AG08395 (cell line): ENCODE data around the gene OSM.

Experiments
- DNase-seq: peaks from one replicate; pipeline ENCODE4 v3.0.0; 2012; ENCODE audit warnings: mixed read lengths, low spot score

The OSM gene

DNA sequence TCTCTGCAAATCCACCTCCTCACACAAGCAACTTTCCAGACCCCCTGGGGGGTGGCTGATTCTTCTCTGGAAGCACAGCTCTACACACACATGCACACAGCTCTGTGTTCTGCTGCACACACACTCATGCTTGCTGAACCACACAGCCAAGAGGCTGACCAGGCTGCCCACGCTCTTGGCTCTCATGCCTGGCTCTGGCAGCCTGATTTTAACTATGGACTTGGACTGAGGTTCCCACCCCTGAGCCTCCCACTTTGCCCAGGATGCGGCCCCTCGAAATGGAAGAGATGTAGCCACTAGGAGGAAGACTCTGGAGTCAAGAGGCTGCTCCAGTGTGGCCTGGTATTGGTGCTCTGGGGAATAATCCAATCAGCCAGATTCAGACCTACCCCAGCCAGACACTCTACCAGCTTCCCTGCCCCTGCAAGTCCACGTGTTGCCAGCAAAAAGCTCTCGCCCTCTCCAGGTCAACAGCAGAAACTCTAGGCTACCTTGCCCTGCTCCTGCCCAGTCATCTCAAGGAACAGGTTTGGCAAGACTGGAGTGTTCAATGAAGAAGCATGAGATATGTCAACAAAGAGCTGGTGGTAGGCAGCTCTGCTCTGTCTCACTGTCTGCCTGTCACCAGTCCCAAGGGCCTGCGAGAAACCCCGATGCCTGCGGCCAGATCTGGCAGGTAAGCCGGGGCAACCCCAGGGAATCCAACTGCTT lies 31.5 kb upstream of the OSM start:
- no peak for DNase-seq

- no peak for DNase-seq
Observed at GRCh38 chr22:30297276-30297990, 30.8 kb upstream of the OSM start.

DNA sequence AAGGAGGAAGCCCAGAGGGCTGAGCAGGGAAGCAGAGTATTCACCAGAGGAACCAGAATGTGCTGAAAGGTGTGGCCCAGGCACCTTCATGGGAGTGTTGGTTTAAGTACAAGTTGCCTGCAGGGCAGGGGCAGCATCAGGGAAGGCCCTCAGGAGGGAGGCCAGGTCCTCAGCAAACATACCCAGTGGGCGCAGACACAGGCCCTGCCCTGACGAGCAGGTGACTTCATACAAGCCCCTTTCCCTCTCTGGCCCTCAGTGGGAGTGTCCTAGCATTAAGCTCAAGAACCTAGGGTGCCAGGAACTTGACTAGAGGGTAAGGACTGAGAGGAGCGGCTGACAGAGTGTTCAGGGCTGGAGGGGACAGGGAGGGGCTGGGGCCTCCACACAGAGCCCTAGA lies 30.2 kb upstream of the OSM start:
- no peak for DNase-seq

DNA sequence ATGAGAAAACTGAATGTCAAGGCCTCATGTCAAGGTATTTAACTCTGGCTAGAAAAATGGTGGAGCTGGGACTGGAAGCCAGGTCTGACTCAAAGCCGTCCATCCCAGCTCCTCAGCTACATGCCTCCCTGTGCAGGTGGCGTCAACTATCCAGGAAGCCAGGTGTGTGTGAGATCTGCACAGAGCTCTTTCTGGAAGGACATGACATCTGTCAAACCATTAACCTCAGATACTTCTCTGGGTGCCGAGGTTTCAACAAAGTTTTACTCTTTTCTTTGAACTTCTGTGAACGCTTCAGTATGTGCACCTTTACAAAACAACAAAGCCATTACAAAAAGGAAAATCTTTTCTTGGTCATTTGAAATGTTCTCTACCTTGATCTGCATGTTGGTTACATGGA lies 29.7 kb upstream of the OSM start:
- no peak for DNase-seq

DNA sequence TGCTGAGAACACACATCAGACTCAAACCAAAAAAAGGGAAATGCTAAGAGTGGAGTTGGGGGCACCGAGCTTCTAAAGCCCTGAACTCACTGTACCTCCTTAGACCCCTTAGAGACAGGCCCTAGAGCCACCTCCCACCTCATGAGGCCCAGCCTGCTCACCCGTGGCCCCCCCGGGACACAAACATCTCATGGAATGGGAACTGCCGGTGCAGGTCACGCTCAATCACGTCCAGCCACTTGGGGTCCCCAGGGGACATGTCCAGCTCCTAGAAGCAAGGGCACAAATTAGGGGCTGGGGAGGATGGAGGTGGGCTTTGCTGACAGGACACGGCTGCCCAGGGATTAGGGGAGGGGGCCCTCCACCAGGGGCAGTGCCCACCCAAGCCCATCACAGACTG lies 28.9 kb upstream of the OSM start:
- DNase-seq: no peak

GRCh38 chr22:30294830-30295229 lies 28.2 kb upstream of the OSM start:
- DNase-seq: no peak

DNA sequence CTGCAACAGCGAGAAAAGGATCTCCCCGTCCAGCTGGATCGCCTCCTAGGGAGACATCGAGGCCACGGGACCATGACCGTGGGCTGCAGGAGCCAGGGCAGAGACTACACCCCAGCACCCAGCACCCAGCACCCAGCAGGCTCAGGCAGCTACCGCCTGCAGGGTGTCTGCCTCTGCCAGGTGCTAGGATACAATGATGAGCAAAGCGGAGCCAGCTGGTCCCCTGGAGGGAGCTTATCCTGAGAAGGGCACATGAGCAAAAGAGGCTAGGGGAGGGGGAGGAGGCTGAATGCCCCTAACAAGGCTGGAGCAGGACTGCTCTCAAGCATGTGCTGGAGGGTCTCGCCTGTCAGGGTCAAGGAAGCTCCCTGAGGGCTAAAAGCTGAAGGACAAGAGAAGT lies 27.4 kb upstream of the OSM start:
- DNase-seq: no peak

- no peak for DNase-seq
Observed at GRCh38 chr22:30293026-30293425, 26.4 kb upstream of the OSM start.

- DNase-seq: no peak
Observed at GRCh38 chr22:30292069-30292970, 25.7 kb upstream of the OSM start.

DNA sequence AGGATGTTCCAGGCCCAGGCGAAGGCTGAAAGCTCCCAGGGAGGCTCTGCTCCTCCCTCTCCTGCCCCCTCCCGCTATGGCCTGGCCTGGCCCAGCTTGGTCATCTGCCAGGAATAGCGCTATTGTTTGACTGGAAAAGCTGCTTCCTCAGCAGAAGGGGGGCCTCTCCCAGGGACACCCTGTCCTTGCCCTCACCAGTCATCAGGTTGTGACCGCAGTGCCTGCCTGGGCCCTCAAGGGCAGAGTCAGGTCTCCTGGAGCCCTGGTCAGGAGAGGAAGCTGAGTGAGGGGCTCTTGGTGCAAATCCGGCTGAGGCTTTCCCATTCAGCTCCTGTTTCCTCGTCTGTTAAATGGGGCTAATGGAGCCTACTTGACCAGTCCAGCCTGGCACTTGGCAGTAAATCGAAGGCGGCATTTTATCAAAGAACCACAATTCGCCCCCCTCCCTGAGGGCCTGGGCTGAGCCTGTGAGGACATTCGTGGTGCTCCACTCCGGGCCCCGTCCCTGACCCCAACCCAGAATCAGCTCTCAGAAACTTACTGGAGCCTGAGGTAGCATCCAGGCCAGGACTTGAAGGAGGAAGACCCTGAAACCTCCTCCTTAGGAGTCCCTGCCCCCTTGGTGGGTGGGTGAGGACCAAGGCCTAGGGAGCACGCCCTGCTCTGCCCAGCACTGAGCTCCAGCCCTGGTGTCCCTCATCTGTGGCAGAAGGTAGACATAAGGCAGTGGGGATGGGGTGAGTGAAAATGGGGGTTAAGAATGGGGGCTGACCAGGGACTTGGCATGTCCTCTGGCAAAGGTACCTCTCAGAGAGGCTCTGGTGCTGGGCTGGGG lies 24.6 kb upstream of the OSM start:
- DNase-seq: peak; percentile 62

GRCh38 chr22:30290342-30291057 lies 23.8 kb upstream of the OSM start:
- DNase-seq: peak; percentile 66

- no peak for DNase-seq
Observed at GRCh38 chr22:30289980-30290313, 23.3 kb upstream of the OSM start.

GRCh38 chr22:30289141-30289979 lies 22.7 kb upstream of the OSM start, which contains the start of gene CASTOR1:
TSS of gene CASTOR1 (minus strand) at chr22:30289505. CDS start at chr22:30289497, 8 bp downstream.
- peak; percentile 100 for DNase-seq

DNA sequence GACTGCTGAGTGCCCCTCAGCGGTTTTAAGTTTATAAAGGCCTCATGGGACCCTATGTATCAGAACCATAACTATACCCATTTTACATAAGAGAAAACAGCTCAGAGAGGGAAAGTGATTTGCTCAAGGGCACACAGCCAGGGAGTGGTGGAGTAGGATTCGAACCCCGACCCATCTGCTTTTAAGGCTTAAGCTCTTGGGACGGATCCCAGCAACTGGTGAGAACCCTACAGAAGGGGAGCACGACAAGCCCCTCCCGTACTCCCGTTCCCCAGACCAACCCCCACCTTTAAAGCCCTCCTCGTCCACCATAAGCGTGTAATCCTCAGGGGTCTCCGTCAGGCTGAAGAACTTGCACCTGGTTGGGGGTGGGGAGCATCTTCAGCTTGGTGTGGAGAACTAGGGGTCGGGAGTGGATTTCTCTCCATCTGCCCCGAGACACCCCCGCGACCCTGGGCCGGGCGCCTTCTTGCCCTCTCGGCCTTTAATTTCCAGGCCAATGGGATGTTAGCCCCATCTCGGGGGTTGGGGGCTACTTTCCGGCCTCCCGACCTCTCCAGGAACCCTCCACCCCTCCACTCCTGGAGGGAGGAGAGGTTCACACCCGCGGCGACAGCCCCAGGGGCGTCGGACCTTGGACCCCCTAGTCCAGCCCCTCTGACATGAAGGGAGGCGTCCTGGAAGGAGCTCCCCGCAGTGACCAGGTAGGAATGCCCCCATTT lies 21.9 kb upstream of the OSM start:
- no peak for DNase-seq

DNA sequence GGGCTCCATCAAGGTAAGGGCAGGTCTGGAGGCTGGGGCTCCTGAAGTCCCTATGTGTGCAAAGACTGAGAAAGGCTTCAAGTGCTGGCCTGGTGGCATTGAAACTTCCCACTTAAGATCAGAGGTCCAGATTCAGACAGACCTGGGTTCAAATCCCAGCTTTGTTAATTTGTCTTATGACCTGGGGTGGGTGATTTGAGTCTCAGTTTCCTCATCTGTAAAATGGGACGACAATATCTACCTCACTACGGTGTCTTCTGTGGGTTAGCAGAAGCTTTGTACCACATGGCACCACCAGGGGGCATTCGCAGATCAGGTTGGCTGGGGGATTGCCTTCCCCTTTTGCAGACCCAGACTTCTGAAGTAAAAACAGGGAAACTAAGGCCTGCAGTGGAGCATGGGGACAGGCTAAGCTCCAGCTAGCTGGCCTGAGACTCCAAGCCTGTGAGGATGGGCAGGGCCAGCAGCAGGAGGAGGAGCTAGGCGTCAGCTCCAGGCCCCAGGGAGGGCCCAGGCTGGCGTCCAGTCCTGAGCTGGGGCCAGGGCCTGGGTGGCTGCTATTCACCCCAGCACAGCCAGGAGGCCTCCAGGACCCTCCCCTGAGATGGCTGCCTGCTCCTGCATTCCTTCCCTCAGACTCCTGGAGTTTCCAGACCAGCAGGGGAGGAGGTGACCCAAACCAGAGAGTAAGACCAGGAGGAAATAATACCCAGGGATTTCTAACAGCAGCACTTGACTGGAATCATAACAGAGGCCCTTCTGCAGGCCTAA lies 21.2 kb upstream of the OSM start:
- DNase-seq: peak; percentile 92

- peak; percentile 50 for DNase-seq
Observed at GRCh38 chr22:30286813-30287647, 20.4 kb upstream of the OSM start.

DNA sequence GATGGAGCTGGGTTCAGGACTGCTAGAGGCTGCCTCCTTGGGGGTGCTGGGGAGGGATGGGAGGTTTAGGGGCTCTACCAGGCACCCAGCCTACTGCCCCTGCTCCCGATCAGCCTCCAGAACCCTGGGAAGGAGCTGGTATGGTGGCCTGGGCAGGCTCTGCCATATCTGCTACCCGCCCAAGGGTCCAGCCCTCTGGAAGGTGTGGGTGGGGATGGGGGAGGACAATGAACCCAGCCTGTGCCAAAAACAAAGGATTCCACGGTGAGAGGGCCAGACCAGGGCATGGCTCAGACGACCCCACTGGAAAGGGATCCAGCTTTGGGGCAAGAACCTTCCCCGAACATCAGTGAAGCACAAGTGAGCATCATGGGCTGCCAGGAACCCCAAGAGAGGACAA lies 19.7 kb upstream of the OSM start:
- no peak for DNase-seq

DNA sequence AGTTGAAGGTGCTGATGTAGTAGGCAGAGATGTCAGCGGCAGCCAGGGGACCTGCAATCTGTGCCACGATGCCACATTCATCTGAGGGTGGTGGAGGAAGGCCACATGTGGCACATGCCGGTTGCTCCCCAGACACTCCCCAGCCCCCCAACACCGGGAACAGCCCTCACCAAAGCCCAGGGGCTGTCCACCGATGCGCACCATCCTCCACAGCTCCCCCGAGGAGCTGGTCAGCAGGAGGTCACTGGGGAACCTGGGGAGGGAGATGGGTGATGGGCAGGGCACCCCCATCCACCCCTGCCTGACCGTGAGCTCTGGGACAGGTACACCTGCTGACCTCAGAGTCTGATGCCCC lies 19.2 kb upstream of the OSM start:
- no peak for DNase-seq
